Neural progenitor cell (in vitro differentiated cells): Measurements from ENCODE around the gene ZSCAN2. TPM values are rescaled to one million over a fixed set of nuclear protein-coding genes. Genes with fewer than 3 reads are reported as not detected.
A peak's percentile ranks its signal among the peaks of the same experiment; 100 is the strongest.
"Not testable (repeated sequence)": the region's sequence is repeated elsewhere in the genome, so short reads cannot be mapped to it uniquely, and the experiment has no call there.

Experiments
- DNase-seq: peaks from one replicate; pipeline ENCODE4 v3.0.0-alpha.2; 2016; ENCODE audit warnings: low spot score
- H2AFZ ChIP-seq: fragments of 200-600 bp; sonication (generic); replicated peaks from 2 replicates; pipeline ENCODE4 v1.6.1; 2016; ENCODE audit warnings: antibody characterized with exemption
- H3F3A ChIP-seq: fragments of 200-600 bp; sonication (generic); 2 replicates; pipeline ENCODE4 v1.6.1; 2016; ENCODE audit warnings: antibody characterized with exemption, low read depth
- H3K27ac ChIP-seq: fragments of 200-600 bp; sonication (generic); 2 replicates; pipeline ENCODE4 v1.5.1; 2016; ENCODE audit warnings: mild to moderate bottlenecking
- H3K27me3 ChIP-seq: fragments of 200-600 bp; sonication (generic); 2 replicates; pipeline ENCODE4 v1.6.1; 2016; ENCODE audit warnings: mild to moderate bottlenecking, moderate library complexity
- H3K36me3 ChIP-seq: fragments of 200-600 bp; sonication (generic); 2 replicates; pipeline ENCODE4 v1.5.1; 2016
- H3K4me1 ChIP-seq: fragments of 200-600 bp; sonication (generic); 2 replicates; pipeline ENCODE4 v1.6.1; 2016; ENCODE audit warnings: mixed run types
- H3K4me2 ChIP-seq: fragments of 200-600 bp; sonication (generic); 2 replicates; pipeline ENCODE4 v1.6.1; 2016
- H3K4me3 ChIP-seq: fragments of 200-600 bp; sonication (generic); 2 replicates; pipeline ENCODE4 v1.5.1; 2016
- H3K79me2 ChIP-seq: fragments of 200-600 bp; sonication (generic); 2 replicates; pipeline ENCODE4 v1.6.1; 2016; ENCODE audit warnings: low read depth
- H3K9ac ChIP-seq: fragments of 200-600 bp; sonication (generic); 2 replicates; pipeline ENCODE4 v1.6.1; 2016
- H3K9me3 ChIP-seq: fragments of 200-600 bp; sonication (generic); 2 replicates; pipeline ENCODE4 v1.5.1; 2016; ENCODE audit warnings: low read depth
- H4K20me1 ChIP-seq: fragments of 200-600 bp; sonication (generic); 2 replicates; pipeline ENCODE4 v1.6.1; 2016; ENCODE audit warnings: low read depth
- H3K27ac Mint-ChIP-seq: 3 replicates; pipeline ENCODE4 v1.8.0; 2021; ENCODE audit warnings: mixed read lengths
- H3K27me3 Mint-ChIP-seq: 2 replicates; pipeline ENCODE4 v1.8.0; 2022; ENCODE audit warnings: low read depth, mild to moderate bottlenecking, inconsistent platforms, moderate library complexity, mixed read lengths; ENCODE audit not compliant: insufficient read depth
- H3K36me3 Mint-ChIP-seq: 3 replicates; pipeline ENCODE4 v1.8.0; 2021; ENCODE audit warnings: mixed read lengths
- H3K4me1 Mint-ChIP-seq: 3 replicates; pipeline ENCODE4 v1.8.0; 2021; ENCODE audit warnings: mixed read lengths
- H3K4me3 Mint-ChIP-seq: 3 replicates; pipeline ENCODE4 v1.8.0; 2021; ENCODE audit warnings: mild to moderate bottlenecking, moderate library complexity, mixed read lengths
- H3K9me3 Mint-ChIP-seq: 3 replicates; pipeline ENCODE4 v1.8.0; 2020; ENCODE audit warnings: mixed read lengths
- EZH2 ChIP-seq: fragments of 200-600 bp; sonication (generic); IDR thresholded peaks from 2 replicates; pipeline ENCODE4 v1.6.1; 2017; ENCODE audit warnings: antibody characterized with exemption, mild to moderate bottlenecking, moderate library complexity
- EZH2phosphoT487 ChIP-seq: fragments of 200-600 bp; sonication (generic); IDR thresholded peaks from 2 replicates; pipeline ENCODE4 v1.6.1; 2017; ENCODE audit warnings: antibody characterized with exemption
- total RNA-seq: library from RNA; depleted of rRNA; stranded (reverse); fragments of >200 nt; gene quantifications from 2 replicates; pipeline ENCODE4 v1.2.3, GENCODE V29; 2015; ENCODE audit warnings: low replicate concordance
- TF ChIP-seq, protein P1 (sequence below): fragments of 200-600 bp; sonication (generic); IDR thresholded peaks from 2 replicates; pipeline ENCODE4 v1.5.1; 2017; ENCODE audit warnings: antibody characterized with exemption, mild to moderate bottlenecking

ZSCAN2 gene
- total RNA-seq, 1 donor from 2014 or later, result 6.7 TPM

GRCh38 chr15:84633311-84634227, 32.8 kb downstream of the ZSCAN2 start:
- Histone ChIP-seq H3K9ac (no peak overlapping the region), H2AFZ (peak overlapping the region; percentile 40), H3K4me1 (peaks cover 12% of the 10 kb centered on the region), H3K36me3 (no peaks in the 10 kb centered on the region), H3K4me2 (peak overlapping the region; percentile 92), H3F3A (peaks cover 12% of the 10 kb centered on the region), H3K27me3 (peaks cover 48% of the 10 kb centered on the region), H3K27ac (no peak overlapping the region), H3K79me2 (no peaks in the 10 kb centered on the region), H3K9me3 (no peaks in the 10 kb centered on the region), H3K4me3 (peak overlapping the region; percentile 68), H4K20me1 (peaks cover 24% of the 10 kb centered on the region)
- DNase-seq, result peak; percentile 79
- Mint-ChIP-seq H3K4me3 (peak overlapping the region; percentile 89), H3K27me3 (no peaks in the 10 kb centered on the region), H3K9me3 (no peaks in the 10 kb centered on the region), H3K4me1 (peaks cover 26% of the 10 kb centered on the region), H3K27ac (peak overlapping the region; percentile 68), H3K36me3 (peaks cover 12% of the 10 kb centered on the region)
- TF ChIP-seq EZH2, result peak; percentile 73
- TF ChIP-seq, protein P1, sequence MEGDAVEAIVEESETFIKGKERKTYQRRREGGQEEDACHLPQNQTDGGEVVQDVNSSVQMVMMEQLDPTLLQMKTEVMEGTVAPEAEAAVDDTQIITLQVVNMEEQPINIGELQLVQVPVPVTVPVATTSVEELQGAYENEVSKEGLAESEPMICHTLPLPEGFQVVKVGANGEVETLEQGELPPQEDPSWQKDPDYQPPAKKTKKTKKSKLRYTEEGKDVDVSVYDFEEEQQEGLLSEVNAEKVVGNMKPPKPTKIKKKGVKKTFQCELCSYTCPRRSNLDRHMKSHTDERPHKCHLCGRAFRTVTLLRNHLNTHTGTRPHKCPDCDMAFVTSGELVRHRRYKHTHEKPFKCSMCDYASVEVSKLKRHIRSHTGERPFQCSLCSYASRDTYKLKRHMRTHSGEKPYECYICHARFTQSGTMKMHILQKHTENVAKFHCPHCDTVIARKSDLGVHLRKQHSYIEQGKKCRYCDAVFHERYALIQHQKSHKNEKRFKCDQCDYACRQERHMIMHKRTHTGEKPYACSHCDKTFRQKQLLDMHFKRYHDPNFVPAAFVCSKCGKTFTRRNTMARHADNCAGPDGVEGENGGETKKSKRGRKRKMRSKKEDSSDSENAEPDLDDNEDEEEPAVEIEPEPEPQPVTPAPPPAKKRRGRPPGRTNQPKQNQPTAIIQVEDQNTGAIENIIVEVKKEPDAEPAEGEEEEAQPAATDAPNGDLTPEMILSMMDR, result no peak
- TF ChIP-seq EZH2phosphoT487, result peak; percentile 68

GRCh38 chr15:84634228-84634837, 33.5 kb downstream of the ZSCAN2 start:
- peaks cover 12% of the 10 kb centered on the region for H3K4me1 ChIP-seq
- H3K4me2 ChIP-seq, result peak overlapping the region; percentile 92
- Mint-ChIP-seq H3K9me3 (no peaks in the 10 kb centered on the region), H3K36me3 (peaks cover 16% of the 10 kb centered on the region), H3K4me1 (peaks cover 30% of the 10 kb centered on the region), H3K27me3 (no peaks in the 10 kb centered on the region), H3K27ac (no peak overlapping the region), H3K4me3 (peak overlapping the region; percentile 80)
- H3K27me3 ChIP-seq, result peaks cover 48% of the 10 kb centered on the region
- no peak overlapping the region for H3K27ac ChIP-seq
- no peak for DNase-seq
- no peak overlapping the region for H3K9ac ChIP-seq
- H4K20me1 ChIP-seq, result peaks cover 24% of the 10 kb centered on the region
- TF ChIP-seq, protein P1, result no peak
- no peak for TF ChIP-seq EZH2phosphoT487
- peak; percentile 52 for TF ChIP-seq EZH2
- H3F3A ChIP-seq, result peaks cover 16% of the 10 kb centered on the region
- H3K9me3 ChIP-seq, result no peaks in the 10 kb centered on the region
- no peak overlapping the region for H2AFZ ChIP-seq
- peak overlapping the region; percentile 68 for H3K4me3 ChIP-seq
- H3K36me3 ChIP-seq, result no peaks in the 10 kb centered on the region
- no peaks in the 10 kb centered on the region for H3K79me2 ChIP-seq

DNA sequence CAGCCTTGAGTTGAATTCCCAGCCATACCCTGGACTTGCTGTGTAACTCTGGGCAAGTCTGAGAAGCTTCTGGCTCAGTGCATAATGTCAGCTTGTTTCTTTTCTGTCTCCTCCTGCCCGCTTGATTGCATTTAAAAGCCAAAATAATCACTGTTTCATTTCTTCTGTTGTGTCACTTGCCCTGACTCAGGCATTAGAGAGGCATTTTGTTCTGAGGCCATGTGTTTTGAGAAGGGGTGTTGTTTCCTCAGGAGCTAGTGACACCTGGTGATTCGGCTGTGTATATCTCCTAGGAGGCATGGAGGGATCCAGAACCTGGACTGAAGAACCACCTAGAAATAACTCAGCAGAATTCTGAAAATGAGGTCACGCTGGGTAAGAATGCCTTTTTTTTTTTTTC, 37.3 kb downstream of the ZSCAN2 start:
- no peaks in the 10 kb centered on the region for H3K9me3 Mint-ChIP-seq
- Histone ChIP-seq H3K4me1 (peaks cover 7% of the 10 kb centered on the region), H3K36me3 (no peaks in the 10 kb centered on the region), H3K4me3 (no peak overlapping the region), H2AFZ (no peak overlapping the region), H3K27me3 (peaks cover 32% of the 10 kb centered on the region), H4K20me1 (peaks cover 22% of the 10 kb centered on the region), H3K9ac (no peak overlapping the region), H3K9me3 (no peaks in the 10 kb centered on the region), H3F3A (peaks cover 24% of the 10 kb centered on the region), H3K27ac (no peak overlapping the region), H3K4me2 (no peak overlapping the region), H3K79me2 (no peaks in the 10 kb centered on the region)
- H3K27me3 Mint-ChIP-seq, result no peaks in the 10 kb centered on the region
- DNase-seq, result no peak
- peaks cover 14% of the 10 kb centered on the region for H3K4me1 Mint-ChIP-seq
- TF ChIP-seq EZH2phosphoT487, result no peak
- TF ChIP-seq, protein P1, result no peak
- no peak for TF ChIP-seq EZH2
- peaks cover 31% of the 10 kb centered on the region for H3K36me3 Mint-ChIP-seq
- no peak overlapping the region for H3K4me3 Mint-ChIP-seq
- H3K27ac Mint-ChIP-seq, result no peak overlapping the region

- peaks cover 40% of the 10 kb centered on the region for H3K36me3 Mint-ChIP-seq
- not testable (repeated sequence) for H4K20me1 ChIP-seq, H3K27me3 ChIP-seq, H2AFZ ChIP-seq, H3K4me3 ChIP-seq, H3K9ac ChIP-seq, H3K79me2 ChIP-seq, DNase-seq, H3K4me1 ChIP-seq, H3K27ac Mint-ChIP-seq, H3K9me3 Mint-ChIP-seq, H3K27ac ChIP-seq, H3K9me3 ChIP-seq, H3K27me3 Mint-ChIP-seq, H3K4me1 Mint-ChIP-seq, H3K4me2 ChIP-seq, H3K36me3 ChIP-seq
- H3K4me3 Mint-ChIP-seq, result peak overlapping the region; percentile 30
- H3F3A ChIP-seq, result peaks cover 13% of the 10 kb centered on the region
Measured at GRCh38 chr15:84641871-84642270, 41.1 kb downstream of the ZSCAN2 start.

DNA sequence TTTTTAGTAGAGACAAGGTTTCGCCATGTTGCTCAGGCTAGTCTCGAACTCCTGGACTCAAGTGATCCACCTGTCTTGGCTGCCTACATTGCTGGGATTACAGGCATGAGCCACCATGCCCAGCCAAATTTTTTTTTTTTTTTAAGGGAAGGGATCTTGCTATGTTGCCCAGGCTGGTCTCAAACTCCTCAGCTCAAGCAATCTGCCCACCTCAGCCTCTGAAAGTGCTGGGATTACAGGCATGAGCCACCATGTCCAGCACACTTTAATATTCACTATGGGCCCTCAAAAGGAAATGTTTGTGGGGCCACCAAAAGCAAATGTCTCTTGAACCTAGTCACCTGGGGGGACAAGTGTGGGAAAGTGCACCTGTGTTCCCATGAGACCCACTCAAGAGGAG, 41.8 kb downstream of the ZSCAN2 start:
- peaks cover 13% of the 10 kb centered on the region for H3F3A ChIP-seq
- not testable (repeated sequence) for H3K4me3 Mint-ChIP-seq, H3K27ac ChIP-seq, H3K4me2 ChIP-seq, H3K4me1 ChIP-seq, H3K4me1 Mint-ChIP-seq, H3K27ac Mint-ChIP-seq, H2AFZ ChIP-seq, H3K27me3 ChIP-seq, H3K9me3 Mint-ChIP-seq, H4K20me1 ChIP-seq, H3K36me3 ChIP-seq, H3K79me2 ChIP-seq, H3K4me3 ChIP-seq, H3K9ac ChIP-seq, H3K27me3 Mint-ChIP-seq, DNase-seq, H3K9me3 ChIP-seq
- H3K36me3 Mint-ChIP-seq, result peaks cover 41% of the 10 kb centered on the region
